ENCODE results near the gene BBOX1.

- TF ChIP-seq SRF (IDR thresholded peaks at IDR 0.05; ENCODE audit: low read depth, low read length) (no peak), SUZ12 (IDR thresholded peaks at IDR 0.05; ENCODE audit: low read length) (no peak)
Observed at GRCh38 chr11:27018902-27019529, 21.6 kb upstream of the BBOX1 start.

Data from H1 (cell line).